HepG2 (cell line): ENCODE results near the gene LRRC45. TPM values are rescaled to one million over a fixed set of nuclear protein-coding genes. Genes with fewer than 3 reads are reported as not detected.

Experiments used
- AGO1 ChIP-seq: fragments of 200-400 bp; formaldehyde crosslinking; IDR thresholded peaks from 2 replicates; pipeline ENCODE4 v1.6.1; 2017; ENCODE audit warnings: mild to moderate bottlenecking, low read depth, low read length, moderate library complexity; ENCODE audit not compliant: poor library complexity, severe bottlenecking
- AGO2 ChIP-seq: fragments of 200-400 bp; formaldehyde crosslinking; optimal IDR thresholded peaks from 2 replicates; pipeline ENCODE3; 2017; ENCODE audit warnings: mild to moderate bottlenecking, low read depth, low read length, moderate library complexity
- ATF4 ChIP-seq, 2 experiments: fragments of 450-650 bp in 1 of 2; sonication (generic) in 1 of 2; formaldehyde crosslinking; IDR thresholded peaks; 2 replicates each; pipeline versions ENCODE4 v1.5.0 to v1.8.0; 2020 to 2022; ENCODE audit warnings: mild to moderate bottlenecking in 1 of 2, missing genetic modification reagents in 1 of 2
- CENPT ChIP-seq: sonication (generic); formaldehyde crosslinking; IDR thresholded peaks from 2 replicates; pipeline ENCODE4 v1.8.0; 2022; ENCODE audit warnings: low read depth, mild to moderate bottlenecking, moderate library complexity, missing genetic modification reagents
- FOXC1 ChIP-seq: sonication (generic); formaldehyde crosslinking; IDR thresholded peaks from 2 replicates; pipeline ENCODE4 v1.8.0; 2022; ENCODE audit warnings: mild to moderate bottlenecking, missing genetic modification reagents, borderline replicate concordance
- GABPB1 ChIP-seq: IDR thresholded peaks from 2 replicates; pipeline ENCODE4 v1.6.1; 2016; ENCODE audit warnings: mild to moderate bottlenecking, missing genetic modification reagents, moderate library complexity, missing compliant biosample characterization
- HNRNPLL ChIP-seq: fragments of 200-400 bp; formaldehyde crosslinking; IDR thresholded peaks from 2 replicates; pipeline ENCODE4 v1.6.1; 2017; ENCODE audit warnings: mild to moderate bottlenecking, low read depth, low read length; ENCODE audit not compliant: poor library complexity, severe bottlenecking
- MYC ChIP-seq: sonication (generic); formaldehyde crosslinking; IDR thresholded peaks from 2 replicates; pipeline ENCODE4 v1.9.0; 2021; ENCODE audit warnings: missing genetic modification reagents, borderline replicate concordance
- RBFOX2 ChIP-seq: fragments of 200-400 bp; formaldehyde crosslinking; IDR thresholded peaks from 2 replicates; pipeline ENCODE4 v1.6.1; 2017; ENCODE audit warnings: low read depth, mild to moderate bottlenecking, low read length
- TCF12 ChIP-seq, 2 experiments: fragments of 450-650 bp in 1 of 2; sonication (generic) in 1 of 2; formaldehyde crosslinking in 1 of 2; IDR thresholded peaks; 2 replicates each; pipeline versions ENCODE4 v1.6.1 to v1.8.0; 2017 to 2022; ENCODE audit warnings: antibody characterized with exemption in 1 of 2, mild to moderate bottlenecking in 1 of 2, missing genetic modification reagents in 1 of 2, moderate library complexity in 1 of 2
- THRA ChIP-seq: sonication (generic); formaldehyde crosslinking; IDR thresholded peaks from 2 replicates; pipeline ENCODE4 v1.4.0; 2020; ENCODE audit warnings: missing genetic modification reagents, borderline replicate concordance
- polyA plus RNA-seq, 8 experiments: library from polyadenylated mRNA; depleted of rRNA in 3 of 8; stranded (reverse) in 7 of 8; unstranded in 1 of 8; fragments of >200 nt; fragmentation: Illumina TruSeq in 4 of 8; extraction: Trizol in 4 of 8; gene quantifications; 2 replicates each; pipeline versions ENCODE4 v1.2.1 to v1.2.3, GENCODE V29; 2011 to 2016; ENCODE audit warnings: low read depth in 4 of 8, missing spikeins in 1 of 8, mixed read lengths in 1 of 8; ENCODE audit not compliant: insufficient read depth in 1 of 8
- total RNA-seq, 5 experiments: library from RNA; depleted of rRNA; stranded (reverse); fragments of >200 nt; fragmentation: Illumina TruSeq; extraction: Trizol; gene quantifications; 2 replicates each; pipeline ENCODE4 v1.2.3, GENCODE V29; 2016; ENCODE audit warnings: low read depth in 1 of 5
- TF ChIP-seq, protein P1 (sequence below): sonication (generic); formaldehyde crosslinking; IDR thresholded peaks from 2 replicates; pipeline ENCODE4 v1.4.0; 2020; ENCODE audit warnings: missing genetic modification reagents, borderline replicate concordance

Gene LRRC45
- total and polyA plus RNA-seq, 2 of the 13 experiments (the other 11 are each of a cell fraction or from before 2014, with no cell fraction given): 11.6 to 48.1 TPM

DNA sequence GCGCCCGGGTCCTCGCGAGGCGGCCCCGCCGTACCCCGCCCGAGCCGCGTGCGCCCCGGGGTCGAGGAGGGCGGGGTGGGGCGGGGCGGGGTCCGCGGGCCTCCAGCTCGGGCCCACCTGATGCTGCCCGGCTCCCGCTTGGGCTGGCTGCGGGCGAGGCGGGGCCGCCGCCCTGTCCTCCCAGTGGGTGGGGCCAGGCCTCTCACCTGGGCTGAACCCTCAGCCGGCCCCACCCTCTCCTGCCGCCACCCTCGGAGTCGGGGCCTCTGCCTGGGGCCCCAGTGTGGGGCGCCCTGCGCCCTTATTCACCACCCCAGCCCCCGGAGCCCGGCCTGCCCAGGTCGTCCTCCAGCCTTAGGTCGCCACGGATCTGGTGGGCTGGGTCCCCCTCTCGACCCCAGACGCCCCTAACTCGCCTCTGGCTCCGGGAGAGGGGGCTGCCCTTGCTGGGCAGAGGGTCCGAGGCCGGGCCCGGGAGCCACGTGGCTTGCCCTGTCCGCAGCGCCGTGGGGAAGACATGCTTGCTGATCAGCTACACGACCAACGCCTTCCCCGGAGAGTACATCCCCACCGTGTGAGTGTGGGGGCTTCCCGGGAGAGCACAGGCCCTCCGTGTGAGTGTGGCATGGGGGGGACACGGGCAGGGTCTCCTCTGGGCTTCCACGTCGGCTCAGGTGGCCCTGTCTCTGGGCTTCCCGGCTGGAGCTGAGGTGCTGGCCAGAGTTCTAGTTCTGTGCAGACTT, 9.0 kb downstream of the LRRC45 start (continued):
- TF ChIP-seq, protein P1, sequence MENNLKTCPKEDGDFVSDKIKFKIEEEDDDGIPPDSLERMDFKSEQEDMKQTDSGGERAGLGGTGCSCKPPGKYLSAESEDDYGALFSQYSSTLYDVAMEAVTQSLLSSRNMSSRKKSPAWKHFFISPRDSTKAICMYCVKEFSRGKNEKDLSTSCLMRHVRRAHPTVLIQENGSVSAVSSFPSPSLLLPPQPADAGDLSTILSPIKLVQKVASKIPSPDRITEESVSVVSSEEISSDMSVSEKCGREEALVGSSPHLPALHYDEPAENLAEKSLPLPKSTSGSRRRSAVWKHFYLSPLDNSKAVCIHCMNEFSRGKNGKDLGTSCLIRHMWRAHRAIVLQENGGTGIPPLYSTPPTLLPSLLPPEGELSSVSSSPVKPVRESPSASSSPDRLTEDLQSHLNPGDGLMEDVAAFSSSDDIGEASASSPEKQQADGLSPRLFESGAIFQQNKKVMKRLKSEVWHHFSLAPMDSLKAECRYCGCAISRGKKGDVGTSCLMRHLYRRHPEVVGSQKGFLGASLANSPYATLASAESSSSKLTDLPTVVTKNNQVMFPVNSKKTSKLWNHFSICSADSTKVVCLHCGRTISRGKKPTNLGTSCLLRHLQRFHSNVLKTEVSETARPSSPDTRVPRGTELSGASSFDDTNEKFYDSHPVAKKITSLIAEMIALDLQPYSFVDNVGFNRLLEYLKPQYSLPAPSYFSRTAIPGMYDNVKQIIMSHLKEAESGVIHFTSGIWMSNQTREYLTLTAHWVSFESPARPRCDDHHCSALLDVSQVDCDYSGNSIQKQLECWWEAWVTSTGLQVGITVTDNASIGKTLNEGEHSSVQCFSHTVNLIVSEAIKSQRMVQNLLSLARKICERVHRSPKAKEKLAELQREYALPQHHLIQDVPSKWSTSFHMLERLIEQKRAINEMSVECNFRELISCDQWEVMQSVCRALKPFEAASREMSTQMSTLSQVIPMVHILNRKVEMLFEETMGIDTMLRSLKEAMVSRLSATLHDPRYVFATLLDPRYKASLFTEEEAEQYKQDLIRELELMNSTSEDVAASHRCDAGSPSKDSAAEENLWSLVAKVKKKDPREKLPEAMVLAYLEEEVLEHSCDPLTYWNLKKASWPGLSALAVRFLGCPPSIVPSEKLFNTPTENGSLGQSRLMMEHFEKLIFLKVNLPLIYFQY: no peak
- TF ChIP-seq AGO1 (peak; percentile 63), FOXC1 (no peak), MYC (CRISPR knock-in tag) (0 out of 2 replicates have a peak, but pooled peaks have one; percentile 19), THRA (0 out of 2 replicates have a peak, but pooled peaks have one; percentile 25), TCF12 (IDR thresholded peaks at IDR 0.05) (no peak), TCF12 (CRISPR knock-in tag; IDR thresholded peaks at IDR 0.05) (0 out of 2 replicates have a peak, but pooled peaks have one; percentile 25), GABPB1 (CRISPR knock-in tag) (peak; percentile 20; the same call in 1 of the 2 replicates), CENPT (CRISPR knock-in tag) (no peak), AGO2 (peak; percentile 95), RBFOX2 (peak; percentile 69), ATF4 (CRISPR knock-in tag; IDR thresholded peaks at IDR 0.05) (no peak), HNRNPLL (peak; percentile 19)
